Psoas muscle (tissue), 8 donors: Measurements from ENCODE around the gene ACOT11. TPM values are rescaled to one million over a fixed set of nuclear protein-coding genes. Genes with fewer than 3 reads are reported as not detected.

ENCODE experiments used
- ATAC-seq, 4 donors: fragments of 200-7000 bp; cut with Tn5 transposase; one replicate each; pipeline ENCODE4 v1.9.1; 2020; ENCODE audit warnings: moderate library complexity in 3 of 4, mild to moderate bottlenecking in 2 of 4
- DNase-seq, 2 donors: peaks; one replicate each; pipeline ENCODE4 v3.0.0-alpha.2; 2020
- H3K27ac ChIP-seq: fragments of 200-600 bp; one replicate; pipeline ENCODE4 v1.8.0; 2022
- H3K27me3 ChIP-seq, 3 donors: fragments of 200-600 bp in 1 of 3; one replicate each; pipeline versions ENCODE4 v1.6.1 to v1.8.0; 2013 to 2022; ENCODE audit warnings: low read length in 2 of 3, mild to moderate bottlenecking in 2 of 3, moderate library complexity in 1 of 3; ENCODE audit not compliant: insufficient read depth in 3 of 3
- H3K36me3 ChIP-seq, 2 donors: fragments of 200-600 bp in 1 of 2; one replicate each; pipeline versions ENCODE4 v1.6.1 to v1.8.0; 2013 to 2022; ENCODE audit warnings: low read depth in 1 of 2, mild to moderate bottlenecking in 1 of 2, moderate library complexity in 1 of 2; ENCODE audit not compliant: insufficient read depth in 1 of 2
- H3K4me1 ChIP-seq: fragments of 200-600 bp; one replicate; pipeline ENCODE4 v1.8.0; 2022
- H3K4me3 ChIP-seq: fragments of 200-600 bp; one replicate; pipeline ENCODE4 v1.8.0; 2022; ENCODE audit warnings: mild to moderate bottlenecking
- H3K9me3 ChIP-seq: fragments of 200-600 bp; one replicate; pipeline ENCODE4 v1.8.0; 2022
- WGBS, 3 donors: extraction: QIAGEN DNeasy Blood & Tissue Kit; methylation state at CpG; one replicate each; pipeline versions ENCODE4 v1.1.6 to v1.1.7; 2013; 5-methylcytosine and 5-hydroxymethylcytosine counted together
- intact Hi-C, 2 donors: fragments of 100-400 bp; cut with DNase I; formaldehyde crosslinking; loops; one replicate each; pipeline versions ENCODE4 v1.11.0 to v1.14.2; 2022
- polyA plus RNA-seq, 3 donors: library from polyadenylated mRNA; stranded (reverse); fragments of 200-250 nt; gene quantifications; one replicate each; pipeline ENCODE4 v1.2.3, GENCODE V29; 2013
- total RNA-seq, 4 donors: library from RNA; stranded (reverse); fragmentation: NEBNext Ultra II Directional in 2 of 4; extraction: Animal tissue kit (Norgen Biotek cat#: 25700) in 2 of 4; gene quantifications; one replicate each; pipeline versions ENCODE4 v1.2.1 to v1.2.4, GENCODE V29; 2021 to 2023
- TF ChIP-seq, protein P1 (sequence below): fragments of 200-600 bp; IDR thresholded peaks from one replicate; pipeline ENCODE4 v1.8.0; 2022; ENCODE audit warnings: antibody characterized with exemption
- donor health status: healthy with polysubstance abuse.
- donor health status: DM: no; HTN: no; CAD: no; lungs with moderate emphysema.
- donor health status: Bipolar disorder and iron deficiency.
- donor health status: healthy.
- donor health status: DM: yes; HTN: yes; CAD: no.
- donor health status: DM: no; HTN: no; CAD: no.
- donor health status: DM: no; HTN: no; CAD: no.
- donor health status: DM: yes; HTN: yes; CAD: no.

The ACOT11 gene
- total and polyA plus RNA-seq, 7 donors, result 0.82 to 13.9 (median 2.4) TPM

GRCh38 chr1:54553602-54554313, 5.7 kb downstream of the ACOT11 start:
- Histone ChIP-seq H3K4me3 (no peak overlapping the region), H3K4me1 (peaks cover 42% of the 10 kb centered on the region), H3K27me3 (no peaks in the 10 kb centered on the region), H3K36me3 (no peaks in the 10 kb centered on the region), H3K9me3 (peaks cover 4% of the 10 kb centered on the region), H3K27ac (peak overlapping the region; percentile 16)
- no peak for DNase-seq
- WGBS, 3 donors, result 84 to 90% (median 86%) methylated on average over 8 of the region's 8 CpGs
- intact Hi-C loops, result no loop called here
- TF ChIP-seq, protein P1, sequence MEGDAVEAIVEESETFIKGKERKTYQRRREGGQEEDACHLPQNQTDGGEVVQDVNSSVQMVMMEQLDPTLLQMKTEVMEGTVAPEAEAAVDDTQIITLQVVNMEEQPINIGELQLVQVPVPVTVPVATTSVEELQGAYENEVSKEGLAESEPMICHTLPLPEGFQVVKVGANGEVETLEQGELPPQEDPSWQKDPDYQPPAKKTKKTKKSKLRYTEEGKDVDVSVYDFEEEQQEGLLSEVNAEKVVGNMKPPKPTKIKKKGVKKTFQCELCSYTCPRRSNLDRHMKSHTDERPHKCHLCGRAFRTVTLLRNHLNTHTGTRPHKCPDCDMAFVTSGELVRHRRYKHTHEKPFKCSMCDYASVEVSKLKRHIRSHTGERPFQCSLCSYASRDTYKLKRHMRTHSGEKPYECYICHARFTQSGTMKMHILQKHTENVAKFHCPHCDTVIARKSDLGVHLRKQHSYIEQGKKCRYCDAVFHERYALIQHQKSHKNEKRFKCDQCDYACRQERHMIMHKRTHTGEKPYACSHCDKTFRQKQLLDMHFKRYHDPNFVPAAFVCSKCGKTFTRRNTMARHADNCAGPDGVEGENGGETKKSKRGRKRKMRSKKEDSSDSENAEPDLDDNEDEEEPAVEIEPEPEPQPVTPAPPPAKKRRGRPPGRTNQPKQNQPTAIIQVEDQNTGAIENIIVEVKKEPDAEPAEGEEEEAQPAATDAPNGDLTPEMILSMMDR, result no peak
- ATAC-seq, result no peak

- Histone ChIP-seq H3K4me3 (no peak overlapping the region), H3K4me1 (peaks cover 40% of the 10 kb centered on the region), H3K9me3 (peaks cover 4% of the 10 kb centered on the region), H3K36me3 (no peaks in the 10 kb centered on the region), H3K27ac (no peak overlapping the region), H3K27me3 (no peaks in the 10 kb centered on the region)
- ATAC-seq, result no peak
- DNase-seq, result no peak
- TF ChIP-seq, protein P1, result no peak
- intact Hi-C loops, result no loop called here
- WGBS, 3 donors, result 93 to 100% (median 100%) methylated on average over 1 of the region's 1 CpG
Measured at GRCh38 chr1:54556110-54556509, 8.1 kb downstream of the ACOT11 start.

- H3K4me1 ChIP-seq, result peaks cover 35% of the 10 kb centered on the region
- H3K27ac ChIP-seq, result peak overlapping the region; percentile 67
- no peaks in the 10 kb centered on the region for H3K27me3 ChIP-seq
- 9 to 11% (median 11%) methylated on average over 5 of the region's 5 CpGs for WGBS, 3 donors
- ATAC-seq, result peak in 3 of 4 donors; percentile 55 to 77 (median 63)
- no peak for DNase-seq
- H3K36me3 ChIP-seq, result no peaks in the 10 kb centered on the region
- TF ChIP-seq, protein P1, result no peak
- intact Hi-C loops, result no loop called here
- no peak overlapping the region for H3K4me3 ChIP-seq
- peaks cover 4% of the 10 kb centered on the region for H3K9me3 ChIP-seq
Measured at GRCh38 chr1:54557671-54558355, 9.8 kb downstream of the ACOT11 start.

- TF ChIP-seq, protein P1, result no peak
- peak overlapping the region; percentile 67 for H3K27ac ChIP-seq
- H3K27me3 ChIP-seq, result no peaks in the 10 kb centered on the region
- intact Hi-C loops, result no loop called here
- no peak overlapping the region for H3K4me3 ChIP-seq
- H3K4me1 ChIP-seq, result peaks cover 37% of the 10 kb centered on the region
- WGBS, 3 donors, result 17 to 33% (median 31%) methylated on average over 7 of the region's 7 CpGs
- no peaks in the 10 kb centered on the region for H3K36me3 ChIP-seq
- peaks cover 4% of the 10 kb centered on the region for H3K9me3 ChIP-seq
- ATAC-seq (peak in 3 of 4 donors; percentile 7 to 22 (median 17)), DNase-seq (no peak)
Measured at GRCh38 chr1:54558434-54559030, 10.5 kb downstream of the ACOT11 start.
